Astrocyte (in vitro differentiated cells and primary cell): ENCODE data around the gene XAGE2.

ENCODE experiments used
- CTCF ChIP-seq: IDR thresholded peaks from 2 replicates; pipeline ENCODE4 v1.5.1; 2011; ENCODE audit warnings: low read depth, mild to moderate bottlenecking, inconsistent platforms, low read length, moderate library complexity; ENCODE audit not compliant: insufficient read depth
- EZH2 ChIP-seq: IDR thresholded peaks from 2 replicates; pipeline ENCODE4 v1.6.1; 2012; ENCODE audit warnings: mild to moderate bottlenecking, low read length, inconsistent platforms; ENCODE audit not compliant: insufficient read depth

- TF ChIP-seq CTCF (no peak), EZH2 (no peak)
Measured at GRCh38 chrX:52424656-52425055, 55.8 kb downstream of the XAGE2 start.
